Measurements from ENCODE around the gene FGF8. TPM values are rescaled to one million over a fixed set of nuclear protein-coding genes. Genes with fewer than 3 reads are reported as not detected.
A peak's percentile ranks its signal among the peaks of the same experiment; 100 is the strongest.
"Not testable (repeated sequence)": the region's sequence is repeated elsewhere in the genome, so short reads cannot be mapped to it uniquely, and the experiment has no call there.

The FGF8 gene
- total and polyA plus RNA-seq, 9 of the 15 experiments (the other 6 are each of a cell fraction or from before 2014, with no cell fraction given) = 0.13 to 0.82 (median 0.37) TPM; not detected in 5

DNA sequence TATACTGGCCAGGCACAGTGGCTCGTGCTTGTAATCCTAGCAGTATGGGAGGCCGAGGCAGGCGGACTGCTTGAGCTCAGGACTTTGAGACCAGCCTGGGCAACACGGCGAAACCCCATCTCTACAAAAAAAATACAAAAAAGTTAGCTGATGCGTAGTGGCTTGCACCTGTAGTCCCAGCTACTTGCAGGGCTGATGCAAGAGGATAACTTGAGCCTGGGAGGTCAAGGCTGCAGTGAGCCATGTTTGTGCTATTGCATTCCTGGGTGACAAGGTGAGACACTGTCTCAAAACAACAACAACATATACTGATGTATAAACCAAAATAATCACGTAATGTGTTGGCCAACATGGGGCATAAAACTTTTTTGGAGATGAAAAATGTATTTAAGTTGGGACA lies 13.8 kb upstream of the FGF8 start (continued):
- no peak for TF ChIP-seq MYC (IDR thresholded peaks at IDR 0.05; ENCODE audit: low read depth, low read length)
- no peak for TF ChIP-seq MYC (CRISPR knock-in tag; IDR thresholded peaks at IDR 0.05; ENCODE audit: borderline replicate concordance, low read depth)

- ATAC-seq; BruUV-seq (replicated peaks); H3K27me3 ChIP-seq (ENCODE audit: control insufficient read depth in 2 of 2, insufficient read depth in 2 of 2, low read length in 2 of 2); H4K20me1 ChIP-seq (replicated peaks; ENCODE audit: control insufficient read depth, insufficient read depth, low read length); DNase-seq (ENCODE audit: extremely low read depth in 1 of 4, low spot score in 3 of 4); H3K4me3 ChIP-seq; H3K4me2 ChIP-seq (ENCODE audit: insufficient read depth, low read length); FAIRE-seq; H3K4me1 ChIP-seq (replicated peaks in 1 of 2; ENCODE audit: control insufficient read depth in 2 of 2, insufficient read depth in 2 of 2, low read length in 2 of 2); H3K9me3 ChIP-seq (replicated peaks; ENCODE audit: control insufficient read depth, insufficient read depth, low read depth, low read length); in situ Hi-C loops (cut with MboI); H3K9ac ChIP-seq (ENCODE audit: insufficient read depth in 1 of 2, low read depth in 2 of 2, low read length in 2 of 2); intact Hi-C loops (cut with micrococcal nuclease); H2AFZ ChIP-seq (ENCODE audit: low read depth, low read length); H3K79me2 ChIP-seq (ENCODE audit: control insufficient read depth, insufficient read depth, low read length); H3K27ac ChIP-seq (ENCODE audit: extremely low read depth, low read depth, low read length); H3K9me1 ChIP-seq (ENCODE audit: control insufficient read depth, insufficient read depth, low read length): not testable (repeated sequence)
- 96% methylated on average over 4 of the region's 9 CpGs for WGBS (ENCODE audit: insufficient coverage, low coverage, missing lambda C conversion rate)
- H3K36me3 ChIP-seq (ENCODE audit: control insufficient read depth, insufficient read depth, low read length) = peaks cover 84% of the 10 kb centered on the region
- ChIA-PET CTCF (ENCODE audit: low intra/inter-chr PET ratio) (interaction anchor here (0.7 kb wide), 1 partner anchor 51 kb away, joined by 5 read pairs; no protein-coding TSS in a partner anchor), POLR2A (interaction anchor here (1.6 kb wide), 1 partner anchor 8 kb away, joined by 4 read pairs; no protein-coding TSS in a partner anchor)
Observed at GRCh38 chr10:101789231-101789630, 13.3 kb upstream of the FGF8 start.

GRCh38 chr10:101785801-101786200 lies 9.9 kb upstream of the FGF8 start:
- H3K4me3 ChIP-seq = no peak overlapping the region
- no peak overlapping the region for H3K27ac ChIP-seq (ENCODE audit: extremely low read depth, low read depth, low read length)
- H2AFZ ChIP-seq (ENCODE audit: low read depth, low read length) = no peak overlapping the region
- H3K9me1 ChIP-seq (ENCODE audit: control insufficient read depth, insufficient read depth, low read length) = no peaks in the 10 kb centered on the region
- H3K36me3 ChIP-seq (ENCODE audit: control insufficient read depth, insufficient read depth, low read length) = peaks cover 66% of the 10 kb centered on the region
- H3K79me2 ChIP-seq (ENCODE audit: control insufficient read depth, insufficient read depth, low read length) = peaks cover 20% of the 10 kb centered on the region
- H3K4me1 ChIP-seq (replicated peaks in 1 of 2; ENCODE audit: control insufficient read depth in 2 of 2, insufficient read depth in 2 of 2, low read length in 2 of 2) = peaks cover 10 to 21% of the 10 kb centered on the region in 2 experiments; a peak in 4 of 5 replicates
- intact Hi-C loops (cut with micrococcal nuclease) = no loop called here
- in situ Hi-C loops (cut with MboI) = no loop called here
- no peak overlapping the region for H3K9ac ChIP-seq (ENCODE audit: insufficient read depth in 1 of 2, low read depth in 2 of 2, low read length in 2 of 2)
- CTCF ChIA-PET (ENCODE audit: low intra/inter-chr PET ratio) = no interaction called here
- H3K4me2 ChIP-seq (ENCODE audit: insufficient read depth, low read length) = no peak overlapping the region
- DNase-seq (ENCODE audit: extremely low read depth in 1 of 4, low spot score in 3 of 4) (no peak), ATAC-seq (no peak), FAIRE-seq (no peak)
- TF ChIP-seq BCL6 (CRISPR knock-in tag; IDR thresholded peaks at IDR 0.05) (no peak), POLR2AphosphoS2 (IDR thresholded peaks at IDR 0.05; ENCODE audit: low read length) (peak; percentile 73; the same call in 1 of the 2 replicates), CREB1 (IDR thresholded peaks at IDR 0.05) (no peak), CREB1 (CRISPR knock-in tag; IDR thresholded peaks at IDR 0.05) (no peak), PPARD (CRISPR knock-in tag; IDR thresholded peaks at IDR 0.05) (no peak), SUPT5H (IDR thresholded peaks at IDR 0.05) (peak; percentile 22; the same call in 1 of the 2 replicates), TSC22D4 (tag; IDR thresholded peaks at IDR 0.05) (no peak), ATF3 (IDR thresholded peaks at IDR 0.05) (no peak), ATF3 (CRISPR knock-in tag; conservative IDR thresholded peaks at IDR 0.05) (no peak), DNMT1 (IDR thresholded peaks at IDR 0.05) (no peak), SAP30 (IDR thresholded peaks at IDR 0.05; ENCODE audit: borderline replicate concordance, insufficient read depth, low read depth, low read length, poor library complexity, severe bottlenecking) (no peak)
- H3K9me3 ChIP-seq (replicated peaks; ENCODE audit: control insufficient read depth, insufficient read depth, low read depth, low read length) = no peaks in the 10 kb centered on the region
- H4K20me1 ChIP-seq (replicated peaks; ENCODE audit: control insufficient read depth, insufficient read depth, low read length) = peaks cover 4% of the 10 kb centered on the region; the same call in 1 of the 2 replicates
- no TSS peak for BruUV-seq (replicated peaks)
- POLR2A ChIA-PET = interaction anchor here (0.9 to 3.2 kb wide), 5 partner anchors 10 to 183 kb away, joined by 3 to 34 read pairs (median 4); no protein-coding TSS in a partner anchor
- 58% methylated on average over 2 of the region's 2 CpGs for WGBS (ENCODE audit: insufficient coverage, low coverage, missing lambda C conversion rate)
- H3K27me3 ChIP-seq (ENCODE audit: control insufficient read depth in 2 of 2, insufficient read depth in 2 of 2, low read length in 2 of 2) = no peaks in the 10 kb centered on the region

Measured in K562 (cell line).